Lower leg skin (tissue), 3 donors: ENCODE data around the gene METTL1.

ENCODE experiments used
- CTCF ChIP-seq, 3 donors: fragments of 450-650 bp; IDR thresholded peaks; one replicate each; pipeline ENCODE4 v1.5.1; 2016; ENCODE audit warnings: antibody characterized with exemption in 3 of 3, mild to moderate bottlenecking in 3 of 3, moderate library complexity in 2 of 3
- POLR2A ChIP-seq, 2 donors: fragments of 450-650 bp; IDR thresholded peaks; one replicate each; pipeline ENCODE4 v1.6.1; 2016 to 2017; ENCODE audit warnings: antibody characterized with exemption in 2 of 2, mild to moderate bottlenecking in 1 of 2, moderate library complexity in 1 of 2

DNA sequence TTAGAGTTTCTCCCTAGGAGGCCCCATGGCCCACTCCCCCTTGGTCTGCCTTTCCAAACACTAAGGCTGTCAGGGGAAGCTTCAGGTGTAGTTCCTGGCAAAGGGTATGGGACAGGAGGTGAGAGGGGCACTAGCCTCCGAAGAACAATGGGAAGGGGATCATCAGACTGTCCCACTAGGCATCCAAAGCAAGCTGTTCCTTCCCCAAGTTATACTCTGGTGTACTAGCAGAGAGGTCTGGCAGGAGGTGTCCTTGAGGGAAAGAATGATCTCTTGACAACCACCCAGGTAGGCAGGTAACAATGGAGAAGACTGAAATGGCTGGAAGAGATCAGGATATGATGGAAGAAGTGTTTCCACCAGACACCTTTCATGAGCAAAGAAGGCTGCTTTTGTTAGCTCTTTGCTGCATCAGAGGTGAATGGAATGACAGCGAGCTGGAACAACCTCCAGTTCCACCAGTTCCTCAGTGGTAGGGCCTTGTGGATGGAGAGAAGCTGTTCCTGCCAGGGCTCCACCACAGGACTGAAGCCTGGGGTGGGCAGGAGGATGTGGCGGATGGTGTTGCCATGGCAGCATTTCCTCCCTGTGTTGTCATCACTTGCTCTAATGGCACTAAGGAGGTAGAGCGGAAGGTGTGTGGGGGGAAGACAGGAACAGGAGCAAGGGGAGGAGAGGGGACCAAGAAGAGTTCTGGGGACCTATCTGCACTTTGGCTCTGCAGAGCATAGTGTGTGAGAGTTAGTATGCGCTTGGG is 31.1 kb downstream of the METTL1 start:
- TF ChIP-seq CTCF (IDR thresholded peaks at IDR 0.05) (no peak), POLR2A (IDR thresholded peaks at IDR 0.05) (no peak)
